NCI-H146 treated with DMSO at 0.1 percent for 48 hours (cell line): Measurements from ENCODE around the gene TJP2.

ENCODE experiments used
- DNase-seq: peaks from one replicate; lab custom pipeline; 2025; ENCODE audit not compliant: unreplicated experiment; lab: John Stamatoyannopoulos, UW

Gene TJP2

GRCh38 chr9:69190086-69190862, 16.2 kb downstream of the TJP2 start:
- no peak for DNase-seq

- DNase-seq: no peak
Measured at GRCh38 chr9:69190863-69191181, 16.7 kb downstream of the TJP2 start.

GRCh38 chr9:69191231-69191630, 17.2 kb downstream of the TJP2 start:
- DNase-seq: no peak

- DNase-seq: no peak
Measured at GRCh38 chr9:69192214-69192613, 18.1 kb downstream of the TJP2 start.

GRCh38 chr9:69193685-69194032, 19.6 kb downstream of the TJP2 start:
- DNase-seq: peak; percentile 24

GRCh38 chr9:69194702-69195418, 20.8 kb downstream of the TJP2 start:
- DNase-seq: no peak

- DNase-seq: no peak
Measured at GRCh38 chr9:69195668-69196067, 21.6 kb downstream of the TJP2 start.

GRCh38 chr9:69197687-69198086, 23.6 kb downstream of the TJP2 start:
- DNase-seq: no peak

- no peak for DNase-seq
Measured at GRCh38 chr9:69198521-69199220, 24.6 kb downstream of the TJP2 start.

GRCh38 chr9:69199769-69200470, 25.8 kb downstream of the TJP2 start:
- DNase-seq: no peak

- DNase-seq: no peak
Measured at GRCh38 chr9:69202556-69202955, 28.5 kb downstream of the TJP2 start.

GRCh38 chr9:69204326-69204725, 30.2 kb downstream of the TJP2 start:
- no peak for DNase-seq

GRCh38 chr9:69204849-69205248, 30.8 kb downstream of the TJP2 start:
- no peak for DNase-seq

GRCh38 chr9:69206047-69206446, 32.0 kb downstream of the TJP2 start:
- DNase-seq: no peak

- no peak for DNase-seq
Measured at GRCh38 chr9:69207503-69207902, 33.4 kb downstream of the TJP2 start.

- no peak for DNase-seq
Measured at GRCh38 chr9:69211424-69212036, 37.5 kb downstream of the TJP2 start.

- DNase-seq: no peak
Measured at GRCh38 chr9:69213647-69214046, 39.6 kb downstream of the TJP2 start.

GRCh38 chr9:69214939-69215338, 40.9 kb downstream of the TJP2 start:
- DNase-seq: no peak

- DNase-seq: no peak
Measured at GRCh38 chr9:69215774-69216485, 41.9 kb downstream of the TJP2 start.

- DNase-seq: peak; percentile 40
Measured at GRCh38 chr9:69218166-69218565, 44.1 kb downstream of the TJP2 start.

- DNase-seq: no peak
Measured at GRCh38 chr9:69221036-69221435, 47.0 kb downstream of the TJP2 start.
